NCI-H1105 (cell line): ENCODE measurements around the gene NAGA.
"Not testable (repeated sequence)": the region's sequence is repeated elsewhere in the genome, so short reads cannot be mapped to it uniquely, and the experiment has no call there.

Source experiments
- DNase-seq: peaks from one replicate; lab custom pipeline; 2025; lab: John Stamatoyannopoulos, UW

The NAGA gene

GRCh38 chr22:42074846-42075676 lies 4.4 kb upstream of the NAGA start:
- DNase-seq = no peak

GRCh38 chr22:42074132-42074811 lies 3.7 kb upstream of the NAGA start, which contains the start of gene PHETA2:
Gene PHETA2, plus strand, starts transcription at chr22:42074248. Its CDS starts 3,046 bp downstream, at chr22:42077294.
- DNase-seq = no peak

- no peak for DNase-seq
Measured at GRCh38 chr22:42073621-42074041, 3.0 kb upstream of the NAGA start.

GRCh38 chr22:42072606-42073330 lies 2.2 kb upstream of the NAGA start:
- DNase-seq = no peak

GRCh38 chr22:42071508-42071907 lies 896 bp upstream of the NAGA start:
- not testable (repeated sequence) for DNase-seq

- no peak for DNase-seq
Measured at GRCh38 chr22:42069801-42070516, 653 bp downstream of the NAGA start.

- no peak for DNase-seq
Measured at GRCh38 chr22:42068291-42068690, 2.3 kb downstream of the NAGA start.

- no peak for DNase-seq
Measured at GRCh38 chr22:42067671-42068251, 2.9 kb downstream of the NAGA start.

GRCh38 chr22:42066937-42067336 lies 3.7 kb downstream of the NAGA start:
- DNase-seq = no peak

- DNase-seq = no peak
Measured at GRCh38 chr22:42066126-42066761, 4.4 kb downstream of the NAGA start.

GRCh38 chr22:42065438-42066125 lies 5.0 kb downstream of the NAGA start:
- DNase-seq = no peak

GRCh38 chr22:42064629-42065028 lies 6.0 kb downstream of the NAGA start:
- DNase-seq = no peak

GRCh38 chr22:42062506-42063170 lies 8.0 kb downstream of the NAGA start:
- no peak for DNase-seq

- DNase-seq = no peak
Measured at GRCh38 chr22:42061041-42061440, 9.6 kb downstream of the NAGA start.

- no peak for DNase-seq
Measured at GRCh38 chr22:42060489-42060888, 10.1 kb downstream of the NAGA start.

GRCh38 chr22:42056757-42057511 lies 13.7 kb downstream of the NAGA start:
- no peak for DNase-seq

GRCh38 chr22:42052765-42053164 lies 17.8 kb downstream of the NAGA start:
- DNase-seq = no peak

GRCh38 chr22:42050641-42051180 lies 19.9 kb downstream of the NAGA start:
- DNase-seq = no peak

- DNase-seq = no peak
Measured at GRCh38 chr22:42041784-42042183, 28.8 kb downstream of the NAGA start.
